Measurements from ENCODE around the gene GRIK1.

DNA sequence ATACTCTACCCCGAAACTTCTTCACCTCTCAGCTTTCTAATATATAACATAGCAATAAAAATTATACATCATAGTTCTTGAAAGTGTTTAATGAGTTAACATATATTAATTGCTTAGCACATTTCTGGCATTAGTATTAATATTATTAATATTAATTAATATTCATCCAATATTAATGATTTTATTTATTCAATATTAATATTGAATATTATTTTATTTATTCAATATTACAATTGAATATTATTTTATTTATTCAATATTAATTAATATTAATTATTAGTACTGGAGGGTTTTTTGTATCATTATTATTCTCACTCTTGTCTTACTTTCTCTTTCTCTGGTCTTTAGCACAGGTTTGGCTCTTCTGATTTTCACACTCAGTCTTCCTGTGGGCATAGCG, 105.2 kb downstream of the GRIK1 start:
- TF ChIP-seq, protein P1, sequence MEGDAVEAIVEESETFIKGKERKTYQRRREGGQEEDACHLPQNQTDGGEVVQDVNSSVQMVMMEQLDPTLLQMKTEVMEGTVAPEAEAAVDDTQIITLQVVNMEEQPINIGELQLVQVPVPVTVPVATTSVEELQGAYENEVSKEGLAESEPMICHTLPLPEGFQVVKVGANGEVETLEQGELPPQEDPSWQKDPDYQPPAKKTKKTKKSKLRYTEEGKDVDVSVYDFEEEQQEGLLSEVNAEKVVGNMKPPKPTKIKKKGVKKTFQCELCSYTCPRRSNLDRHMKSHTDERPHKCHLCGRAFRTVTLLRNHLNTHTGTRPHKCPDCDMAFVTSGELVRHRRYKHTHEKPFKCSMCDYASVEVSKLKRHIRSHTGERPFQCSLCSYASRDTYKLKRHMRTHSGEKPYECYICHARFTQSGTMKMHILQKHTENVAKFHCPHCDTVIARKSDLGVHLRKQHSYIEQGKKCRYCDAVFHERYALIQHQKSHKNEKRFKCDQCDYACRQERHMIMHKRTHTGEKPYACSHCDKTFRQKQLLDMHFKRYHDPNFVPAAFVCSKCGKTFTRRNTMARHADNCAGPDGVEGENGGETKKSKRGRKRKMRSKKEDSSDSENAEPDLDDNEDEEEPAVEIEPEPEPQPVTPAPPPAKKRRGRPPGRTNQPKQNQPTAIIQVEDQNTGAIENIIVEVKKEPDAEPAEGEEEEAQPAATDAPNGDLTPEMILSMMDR (optimal IDR thresholded peaks at IDR 0.05 in 1 of 3, IDR thresholded peaks at IDR 0.05 in 1 of 3, conservative IDR thresholded peaks at IDR 0.05 in 1 of 3; ENCODE audit: extremely low read depth in 1 of 3, insufficient read depth in 2 of 3, low read length in 3 of 3) = no peak
- no peak for TF ChIP-seq EZH2 (IDR thresholded peaks at IDR 0.05; ENCODE audit: low read length)

All from keratinocyte (primary cell).